Activated CD4-positive, alpha-beta T cell treated with anti-CD3 and anti-CD28 coated beads for 48 hours (primary cell): ENCODE data around the gene RAD51B.
"Not testable (repeated sequence)": the region's sequence is repeated elsewhere in the genome, so short reads cannot be mapped to it uniquely, and the experiment has no call there.

Source experiments
- DNase-seq: peaks from one replicate; pipeline ENCODE4 v3.0.0-alpha.2; 2020

RAD51B gene

GRCh38 chr14:67819563-67820421, at the start of gene RAD51B:
Gene RAD51B, plus strand, starts transcription at chr14:67819779.
- DNase-seq, result peak; percentile 91

- no peak for DNase-seq
These were observed 45.7 kb upstream of the RAD51B start for GRCh38 chr14:67773844-67774377.

- no peak for DNase-seq
These were observed 42.8 kb upstream of the RAD51B start for GRCh38 chr14:67776653-67777322.

- no peak for DNase-seq
These were observed 40.8 kb upstream of the RAD51B start for GRCh38 chr14:67778792-67779191.

- no peak for DNase-seq
These were observed 37.5 kb upstream of the RAD51B start for GRCh38 chr14:67782090-67782489.

- DNase-seq, result no peak
These were observed 35.2 kb upstream of the RAD51B start for GRCh38 chr14:67784244-67784823.

- DNase-seq, result no peak
These were observed 34.1 kb upstream of the RAD51B start for GRCh38 chr14:67785270-67786109.

GRCh38 chr14:67787673-67788072, 31.9 kb upstream of the RAD51B start:
- DNase-seq, result no peak

GRCh38 chr14:67798731-67799130, 20.8 kb upstream of the RAD51B start:
- DNase-seq, result no peak

GRCh38 chr14:67800743-67801142, 18.8 kb upstream of the RAD51B start:
- no peak for DNase-seq

- no peak for DNase-seq
These were observed 13.3 kb upstream of the RAD51B start for GRCh38 chr14:67806246-67806645.

- DNase-seq, result no peak
These were observed 4.8 kb upstream of the RAD51B start for GRCh38 chr14:67814821-67815220.

- no peak for DNase-seq
These were observed 3.9 kb upstream of the RAD51B start for GRCh38 chr14:67815573-67816225.

GRCh38 chr14:67816326-67817002, 3.1 kb upstream of the RAD51B start, which contains the start of gene ZFYVE26:
Gene ZFYVE26, minus strand, starts transcription at chr14:67816590. Its CDS starts 627 bp downstream, at chr14:67815963.
- peak; percentile 93 for DNase-seq

- no peak for DNase-seq
These were observed 1.7 kb upstream of the RAD51B start for GRCh38 chr14:67817750-67818438.

GRCh38 chr14:67818476-67818875, 1.1 kb upstream of the RAD51B start:
- not testable (repeated sequence) for DNase-seq

GRCh38 chr14:67820428-67820971, 921 bp downstream of the RAD51B start:
- peak; percentile 40 for DNase-seq

- no peak for DNase-seq
These were observed 1.5 kb downstream of the RAD51B start for GRCh38 chr14:67821121-67821520.

GRCh38 chr14:67831113-67831512, 11.5 kb downstream of the RAD51B start:
- no peak for DNase-seq

- no peak for DNase-seq
These were observed 13.8 kb downstream of the RAD51B start for GRCh38 chr14:67833403-67833802.
